ENCODE measurements around the gene PSMB3.

GRCh38 chr17:38739305-38739704, 13.2 kb upstream of the PSMB3 start:
- TF ChIP-seq GATA2 (IDR thresholded peaks at IDR 0.05; ENCODE audit: low read depth, low read length) = no peak
- TF ChIP-seq GATA3 (IDR thresholded peaks at IDR 0.05; ENCODE audit: low read depth, low read length) = no peak
